Memory B cell (primary cell): ENCODE results near the gene OAT.
"Not testable (repeated sequence)": the region's sequence is repeated elsewhere in the genome, so short reads cannot be mapped to it uniquely, and the experiment has no call there.

ENCODE experiments used
- ATAC-seq: fragments of 150-1000 bp; cut with Tn5 transposase; 2 replicates; pipeline ENCODE4 v1.10.0; 2021; ENCODE audit warnings: low read depth, mild to moderate bottlenecking, moderate library complexity
- DNase-seq, 2 donors: peaks; one replicate each; pipeline ENCODE4 v3.0.0; 2022; ENCODE audit warnings: low spot score in 2 of 2
- H3K27ac Mint-ChIP-seq: one replicate; pipeline ENCODE4 v1.8.0; 2022; ENCODE audit warnings: mild to moderate bottlenecking, moderate library complexity, mixed read lengths
- H3K27me3 Mint-ChIP-seq: one replicate; pipeline ENCODE4 v1.8.0; 2022; ENCODE audit warnings: mixed read lengths
- H3K36me3 Mint-ChIP-seq: one replicate; pipeline ENCODE4 v1.8.0; 2022; ENCODE audit warnings: mild to moderate bottlenecking, mixed read lengths
- H3K4me1 Mint-ChIP-seq: one replicate; pipeline ENCODE4 v1.8.0; 2022; ENCODE audit warnings: mixed read lengths
- H3K4me3 Mint-ChIP-seq: one replicate; pipeline ENCODE4 v1.8.0; 2022; ENCODE audit warnings: mild to moderate bottlenecking, moderate library complexity, mixed read lengths
- H3K9me3 Mint-ChIP-seq: one replicate; pipeline ENCODE4 v1.8.0; 2022; ENCODE audit warnings: mixed read lengths

Gene OAT

DNA sequence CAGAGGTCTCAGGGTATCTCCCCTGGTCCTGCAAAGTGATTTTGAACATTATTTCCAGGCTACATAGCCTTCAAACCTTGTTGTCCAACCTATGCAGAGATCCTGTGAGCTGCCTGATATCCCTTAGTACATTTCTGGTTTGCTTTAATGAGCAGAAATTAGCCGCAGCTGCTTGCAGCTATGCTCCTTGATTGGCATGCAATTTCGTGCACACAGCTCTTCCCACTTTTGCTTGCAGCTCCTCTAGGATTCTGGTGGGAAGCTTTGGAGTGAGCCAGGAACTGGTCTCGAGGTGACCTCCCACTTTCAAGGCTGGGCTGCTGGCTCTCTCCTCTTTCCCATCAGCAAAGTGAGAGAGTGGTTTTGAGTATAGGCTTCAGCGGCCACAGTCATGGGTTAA lies 45.8 kb downstream of the OAT start:
- peaks cover 3% of the 10 kb centered on the region for H3K9me3 Mint-ChIP-seq
- no peaks in the 10 kb centered on the region for H3K4me1 Mint-ChIP-seq
- no peak for DNase-seq
- peaks cover 15% of the 10 kb centered on the region for H3K27me3 Mint-ChIP-seq
- no peak overlapping the region for H3K4me3 Mint-ChIP-seq
- no peak for ATAC-seq
- H3K27ac Mint-ChIP-seq: no peak overlapping the region
- H3K36me3 Mint-ChIP-seq: no peaks in the 10 kb centered on the region

DNA sequence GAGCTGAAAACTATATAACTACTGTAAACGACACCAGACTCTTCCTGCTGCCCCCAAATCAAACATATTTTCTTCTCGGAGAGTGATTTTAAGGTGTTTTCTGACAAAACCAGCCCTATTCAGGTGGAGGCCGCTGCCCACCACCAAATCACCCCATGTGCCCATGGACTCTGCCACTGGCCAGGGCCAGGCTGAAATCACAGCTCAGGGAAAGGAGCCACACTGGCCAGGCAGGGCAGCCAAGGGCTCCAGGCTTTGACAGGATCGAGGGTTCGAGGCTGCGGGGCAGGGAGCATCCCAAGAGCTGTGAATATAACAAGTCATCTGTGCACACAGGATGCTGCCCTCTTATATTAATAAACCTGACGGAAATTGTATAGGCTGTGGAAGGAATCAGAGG lies 48.3 kb downstream of the OAT start:
- H3K36me3 Mint-ChIP-seq: no peaks in the 10 kb centered on the region
- no peaks in the 10 kb centered on the region for H3K4me1 Mint-ChIP-seq
- no peak overlapping the region for H3K4me3 Mint-ChIP-seq
- no peak overlapping the region for H3K27ac Mint-ChIP-seq
- peaks cover 20% of the 10 kb centered on the region for H3K27me3 Mint-ChIP-seq
- H3K9me3 Mint-ChIP-seq: peaks cover 3% of the 10 kb centered on the region
- ATAC-seq: no peak
- DNase-seq: no peak

GRCh38 chr10:124369986-124370385 lies 48.7 kb downstream of the OAT start:
- H3K36me3 Mint-ChIP-seq: no peaks in the 10 kb centered on the region
- no peak overlapping the region for H3K27ac Mint-ChIP-seq
- DNase-seq: no peak
- peaks cover 20% of the 10 kb centered on the region for H3K27me3 Mint-ChIP-seq
- no peak overlapping the region for H3K4me3 Mint-ChIP-seq
- peaks cover 3% of the 10 kb centered on the region for H3K9me3 Mint-ChIP-seq
- ATAC-seq: no peak
- H3K4me1 Mint-ChIP-seq: no peaks in the 10 kb centered on the region

DNA sequence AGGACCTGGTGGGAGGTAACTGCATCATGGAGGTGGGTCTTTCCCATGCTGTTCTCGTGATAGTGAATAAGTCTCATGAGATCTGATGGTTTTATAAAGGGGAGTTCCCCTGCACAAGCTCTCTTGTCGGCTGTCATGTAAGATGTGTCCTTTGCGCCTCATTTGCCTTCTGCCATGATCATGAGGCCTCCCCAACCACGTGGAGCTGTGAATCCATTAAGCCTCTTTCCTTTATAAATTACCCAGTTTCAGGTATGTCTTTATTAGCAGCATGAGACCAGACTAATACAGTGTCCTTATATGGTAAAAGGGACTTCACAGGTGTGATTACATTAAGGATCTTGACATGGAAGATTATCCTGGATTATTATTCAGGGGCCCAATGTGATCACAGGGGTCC lies 49.2 kb downstream of the OAT start:
- DNase-seq, H3K27ac Mint-ChIP-seq, ATAC-seq, H3K4me3 Mint-ChIP-seq, H3K36me3 Mint-ChIP-seq, H3K9me3 Mint-ChIP-seq, H3K4me1 Mint-ChIP-seq: not testable (repeated sequence)
- H3K27me3 Mint-ChIP-seq: peaks cover 20% of the 10 kb centered on the region

DNA sequence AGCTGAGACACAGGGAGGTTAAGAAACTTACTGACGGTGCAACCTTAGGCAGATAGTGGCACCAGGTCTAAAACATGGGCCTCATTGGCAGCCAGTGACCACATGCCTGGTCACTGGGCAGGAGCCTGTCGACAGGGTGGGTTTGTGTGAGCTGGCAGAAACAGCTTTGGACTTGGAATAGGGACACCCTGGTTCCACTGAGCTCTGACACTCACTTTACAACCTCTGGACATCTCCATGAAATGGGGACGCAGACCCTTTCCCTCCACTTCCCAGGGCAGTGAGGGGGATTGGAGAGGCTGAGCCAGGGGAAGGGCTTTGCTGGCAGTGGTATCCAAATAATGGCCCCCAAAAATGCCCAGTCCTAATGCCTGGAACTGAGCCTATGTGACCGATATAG lies 49.7 kb downstream of the OAT start:
- Mint-ChIP-seq H3K4me3 (no peak overlapping the region), H3K27me3 (peaks cover 20% of the 10 kb centered on the region), H3K4me1 (no peaks in the 10 kb centered on the region), H3K27ac (no peak overlapping the region), H3K9me3 (peaks cover 3% of the 10 kb centered on the region), H3K36me3 (no peaks in the 10 kb centered on the region)
- no peak for ATAC-seq
- DNase-seq: no peak

DNA sequence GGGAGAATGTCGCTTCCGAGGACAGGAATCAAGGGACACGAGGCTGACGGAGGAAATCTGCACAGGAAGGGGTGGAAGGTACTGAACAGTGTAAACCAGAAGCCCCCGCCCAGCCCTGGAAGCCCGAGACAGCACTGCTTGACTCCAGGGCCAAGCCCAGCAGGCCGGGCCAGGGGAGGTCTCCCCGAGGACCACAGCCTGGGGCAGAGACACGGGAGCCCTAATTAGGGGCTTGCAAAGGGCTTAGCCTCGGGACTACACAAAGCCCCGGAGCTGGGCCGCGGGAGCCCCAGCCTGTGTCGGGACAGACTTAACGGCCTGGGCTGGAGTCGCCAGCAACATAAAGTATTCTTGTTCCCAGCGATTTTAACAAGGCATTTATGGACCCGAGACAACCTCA lies 50.8 kb downstream of the OAT start:
- ATAC-seq (no peak), DNase-seq (no peak)
- Mint-ChIP-seq H3K9me3 (peaks cover 3% of the 10 kb centered on the region), H3K4me3 (no peak overlapping the region), H3K4me1 (no peaks in the 10 kb centered on the region), H3K36me3 (no peaks in the 10 kb centered on the region), H3K27me3 (peaks cover 20% of the 10 kb centered on the region), H3K27ac (no peak overlapping the region)

- ATAC-seq (no peak), DNase-seq (no peak)
- no peak overlapping the region for H3K4me3 Mint-ChIP-seq
- no peaks in the 10 kb centered on the region for H3K36me3 Mint-ChIP-seq
- H3K27ac Mint-ChIP-seq: no peak overlapping the region
- H3K4me1 Mint-ChIP-seq: no peaks in the 10 kb centered on the region
- H3K27me3 Mint-ChIP-seq: peaks cover 20% of the 10 kb centered on the region
- peaks cover 3% of the 10 kb centered on the region for H3K9me3 Mint-ChIP-seq
Observed at GRCh38 chr10:124367414-124367813, 51.3 kb downstream of the OAT start.

GRCh38 chr10:124366825-124367224 lies 51.9 kb downstream of the OAT start:
- no peaks in the 10 kb centered on the region for H3K36me3 Mint-ChIP-seq
- DNase-seq: no peak
- peaks cover 1% of the 10 kb centered on the region for H3K9me3 Mint-ChIP-seq
- no peak for ATAC-seq
- no peak overlapping the region for H3K4me3 Mint-ChIP-seq
- H3K4me1 Mint-ChIP-seq: no peaks in the 10 kb centered on the region
- H3K27ac Mint-ChIP-seq: peak overlapping the region; percentile 35
- H3K27me3 Mint-ChIP-seq: peaks cover 18% of the 10 kb centered on the region

GRCh38 chr10:124366343-124366742 lies 52.4 kb downstream of the OAT start:
- Mint-ChIP-seq H3K4me3 (no peak overlapping the region), H3K27me3 (peaks cover 18% of the 10 kb centered on the region), H3K4me1 (no peaks in the 10 kb centered on the region), H3K27ac (no peak overlapping the region), H3K36me3 (no peaks in the 10 kb centered on the region), H3K9me3 (no peaks in the 10 kb centered on the region)
- DNase-seq (no peak), ATAC-seq (no peak)

DNA sequence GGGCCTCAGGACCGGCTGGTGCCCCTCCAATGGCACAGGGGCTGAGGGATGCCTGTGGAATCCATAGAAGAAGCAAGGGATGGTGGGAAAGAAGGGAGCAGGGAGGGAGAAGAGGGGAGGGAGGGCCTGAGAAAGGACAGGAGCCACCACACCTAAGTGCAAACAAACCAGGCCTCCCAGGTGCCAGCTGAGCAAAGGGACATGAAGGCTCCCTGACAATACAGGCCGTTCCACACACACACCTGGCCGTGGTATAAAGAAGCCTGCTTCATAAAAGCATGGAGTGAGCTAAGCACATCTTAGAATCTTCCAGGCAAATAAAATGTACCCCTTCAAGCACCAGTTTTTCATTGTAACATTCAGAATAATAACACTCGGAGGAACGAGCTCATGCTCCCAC lies 54.0 kb downstream of the OAT start:
- Mint-ChIP-seq H3K4me1 (no peaks in the 10 kb centered on the region), H3K4me3 (no peak overlapping the region)

DNA sequence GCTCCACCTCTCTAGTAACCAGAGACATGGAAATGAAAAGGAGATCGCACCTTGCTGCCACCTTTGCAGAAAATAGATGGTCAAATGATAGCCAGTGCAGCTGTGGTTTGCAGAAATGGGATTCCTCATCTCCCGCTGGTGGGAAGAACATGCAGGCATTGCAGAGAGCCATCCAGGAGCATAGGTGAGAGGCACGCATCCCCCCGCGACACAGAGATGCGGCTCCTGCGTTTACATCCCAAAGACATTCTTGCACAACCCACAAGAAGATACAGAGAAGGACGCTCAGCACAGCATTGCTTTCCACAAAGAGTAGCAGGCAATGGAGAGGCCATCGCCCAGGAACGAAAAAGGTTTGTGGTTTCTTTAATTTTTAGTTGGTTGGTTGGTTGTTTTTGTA lies 56.2 kb downstream of the OAT start:
- no peak overlapping the region for H3K4me3 Mint-ChIP-seq
- DNase-seq: no peak
- no peak for ATAC-seq
- H3K27ac Mint-ChIP-seq: no peak overlapping the region
- no peaks in the 10 kb centered on the region for H3K36me3 Mint-ChIP-seq
- peaks cover 5% of the 10 kb centered on the region for H3K9me3 Mint-ChIP-seq
- H3K27me3 Mint-ChIP-seq: peaks cover 12% of the 10 kb centered on the region
- H3K4me1 Mint-ChIP-seq: no peaks in the 10 kb centered on the region

More for the DNA sequence above, 54.0 kb downstream of the OAT start:
- peaks cover 3% of the 10 kb centered on the region for H3K9me3 Mint-ChIP-seq
- DNase-seq (no peak), ATAC-seq (no peak)
- no peaks in the 10 kb centered on the region for H3K36me3 Mint-ChIP-seq
- H3K27me3 Mint-ChIP-seq: peaks cover 13% of the 10 kb centered on the region
- no peak overlapping the region for H3K27ac Mint-ChIP-seq

GRCh38 chr10:124359336-124359832 lies 59.3 kb downstream of the OAT start:
- H3K4me1 Mint-ChIP-seq: peaks cover 2% of the 10 kb centered on the region
- no peaks in the 10 kb centered on the region for H3K36me3 Mint-ChIP-seq
- DNase-seq (no peak), ATAC-seq (no peak)
- no peak overlapping the region for H3K27ac Mint-ChIP-seq
- H3K27me3 Mint-ChIP-seq: peaks cover 1% of the 10 kb centered on the region
- H3K9me3 Mint-ChIP-seq: peaks cover 5% of the 10 kb centered on the region
- no peak overlapping the region for H3K4me3 Mint-ChIP-seq

- Mint-ChIP-seq H3K36me3 (no peaks in the 10 kb centered on the region), H3K27me3 (peaks cover 1% of the 10 kb centered on the region), H3K4me1 (peaks cover 5% of the 10 kb centered on the region), H3K9me3 (peaks cover 5% of the 10 kb centered on the region), H3K27ac (no peak overlapping the region), H3K4me3 (no peak overlapping the region)
- DNase-seq (no peak), ATAC-seq (no peak)
Observed at GRCh38 chr10:124357561-124357885, 61.2 kb downstream of the OAT start.

GRCh38 chr10:124356701-124357560 lies 61.8 kb downstream of the OAT start:
- DNase-seq (no peak), ATAC-seq (no peak)
- H3K9me3 Mint-ChIP-seq: peaks cover 5% of the 10 kb centered on the region
- peaks cover 1% of the 10 kb centered on the region for H3K27me3 Mint-ChIP-seq
- H3K4me3 Mint-ChIP-seq: no peak overlapping the region
- peaks cover 5% of the 10 kb centered on the region for H3K4me1 Mint-ChIP-seq
- H3K27ac Mint-ChIP-seq: no peak overlapping the region
- no peaks in the 10 kb centered on the region for H3K36me3 Mint-ChIP-seq
